ENCODE results near the gene HMCN2. TPM values are rescaled to one million over a fixed set of nuclear protein-coding genes. Genes with fewer than 3 reads are reported as not detected.

HMCN2 gene
- polyA plus RNA-seq, 3 donors from 2014 or later: not detected

- Mint-ChIP-seq H3K36me3 (no peaks in the 10 kb centered on the region), H3K27me3 (ENCODE audit: low read depth in 3 of 3) (peaks cover 3 to 8% (median 3%) of the 10 kb centered on the region in 3 donors), H3K4me3 (no peak overlapping the region), H3K27ac (no peak overlapping the region), H3K4me1 (no peaks in the 10 kb centered on the region), H3K9me3 (no peaks in the 10 kb centered on the region)
- no peak for DNase-seq
These were observed 186.2 kb downstream of the HMCN2 start for GRCh38 chr9:130451509-130452388.

GRCh38 chr9:130452835-130453234 is 187.3 kb downstream of the HMCN2 start:
- no peak overlapping the region for H3K27ac Mint-ChIP-seq
- H3K4me1 Mint-ChIP-seq: no peaks in the 10 kb centered on the region
- DNase-seq: no peak
- H3K27me3 Mint-ChIP-seq (ENCODE audit: low read depth in 3 of 3): peaks cover under 1 to 9% (median 3%) of the 10 kb centered on the region in 3 donors
- no peak overlapping the region for H3K4me3 Mint-ChIP-seq
- no peaks in the 10 kb centered on the region for H3K9me3 Mint-ChIP-seq
- H3K36me3 Mint-ChIP-seq: no peaks in the 10 kb centered on the region

GRCh38 chr9:130453487-130453886 is 187.9 kb downstream of the HMCN2 start:
- H3K9me3 Mint-ChIP-seq: no peaks in the 10 kb centered on the region
- H3K36me3 Mint-ChIP-seq: no peaks in the 10 kb centered on the region
- no peak for DNase-seq
- H3K27ac Mint-ChIP-seq: no peak overlapping the region
- peaks cover 1 to 6% (median 3%) of the 10 kb centered on the region in 3 donors for H3K27me3 Mint-ChIP-seq (ENCODE audit: low read depth in 3 of 3)
- H3K4me3 Mint-ChIP-seq: no peak overlapping the region
- no peaks in the 10 kb centered on the region for H3K4me1 Mint-ChIP-seq

- no peak for DNase-seq
- Mint-ChIP-seq H3K9me3 (no peaks in the 10 kb centered on the region), H3K4me1 (no peaks in the 10 kb centered on the region), H3K4me3 (no peak overlapping the region), H3K36me3 (no peaks in the 10 kb centered on the region), H3K27ac (no peak overlapping the region), H3K27me3 (ENCODE audit: low read depth in 3 of 3) (peaks cover 1 to 6% (median 3%) of the 10 kb centered on the region in 3 donors)
These were observed 188.7 kb downstream of the HMCN2 start for GRCh38 chr9:130454096-130454811.

GRCh38 chr9:130454812-130455325 is 189.3 kb downstream of the HMCN2 start:
- Mint-ChIP-seq H3K9me3 (no peaks in the 10 kb centered on the region), H3K27me3 (ENCODE audit: low read depth in 3 of 3) (peaks cover 1 to 6% (median 4%) of the 10 kb centered on the region in 3 donors)

GRCh38 chr9:130458027-130458803 is 192.7 kb downstream of the HMCN2 start:
- no peaks in the 10 kb centered on the region for H3K9me3 Mint-ChIP-seq
- H3K4me3 Mint-ChIP-seq: no peak overlapping the region
- H3K27me3 Mint-ChIP-seq (ENCODE audit: low read depth in 3 of 3): peaks cover 3 to 5% (median 4%) of the 10 kb centered on the region in 3 donors
- no peaks in the 10 kb centered on the region for H3K4me1 Mint-ChIP-seq
- no peak overlapping the region for H3K27ac Mint-ChIP-seq
- DNase-seq: no peak
- H3K36me3 Mint-ChIP-seq: no peaks in the 10 kb centered on the region

More at GRCh38 chr9:130454812-130455325, 189.3 kb downstream of the HMCN2 start:
- no peaks in the 10 kb centered on the region for H3K36me3 Mint-ChIP-seq
- H3K4me3 Mint-ChIP-seq: no peak overlapping the region
- no peak overlapping the region for H3K27ac Mint-ChIP-seq
- no peak for DNase-seq
- H3K4me1 Mint-ChIP-seq: no peaks in the 10 kb centered on the region

GRCh38 chr9:130458804-130459067 is 193.2 kb downstream of the HMCN2 start:
- Mint-ChIP-seq H3K27me3 (ENCODE audit: low read depth in 3 of 3) (peaks cover 3 to 5% (median 4%) of the 10 kb centered on the region in 3 donors), H3K36me3 (no peaks in the 10 kb centered on the region), H3K4me1 (no peaks in the 10 kb centered on the region), H3K9me3 (no peaks in the 10 kb centered on the region), H3K27ac (no peak overlapping the region), H3K4me3 (no peak overlapping the region)
- DNase-seq: no peak

- Mint-ChIP-seq H3K36me3 (no peaks in the 10 kb centered on the region), H3K4me3 (no peak overlapping the region), H3K9me3 (no peaks in the 10 kb centered on the region), H3K4me1 (no peaks in the 10 kb centered on the region), H3K27me3 (ENCODE audit: low read depth in 3 of 3) (peaks cover 3 to 5% (median 4%) of the 10 kb centered on the region in 3 donors), H3K27ac (no peak overlapping the region)
- no peak for DNase-seq
These were observed 193.6 kb downstream of the HMCN2 start for GRCh38 chr9:130459151-130459550.

- DNase-seq: no peak
- Mint-ChIP-seq H3K4me1 (no peaks in the 10 kb centered on the region), H3K9me3 (no peaks in the 10 kb centered on the region), H3K27ac (no peak overlapping the region), H3K4me3 (no peak overlapping the region), H3K36me3 (no peaks in the 10 kb centered on the region), H3K27me3 (ENCODE audit: low read depth in 3 of 3) (peaks cover 3 to 5% (median 4%) of the 10 kb centered on the region in 3 donors)
These were observed 194.5 kb downstream of the HMCN2 start for GRCh38 chr9:130459941-130460669.

- peaks cover 3 to 5% (median 4%) of the 10 kb centered on the region in 3 donors for H3K27me3 Mint-ChIP-seq (ENCODE audit: low read depth in 3 of 3)
- no peak overlapping the region for H3K4me3 Mint-ChIP-seq
- no peak overlapping the region for H3K27ac Mint-ChIP-seq
- peak; percentile 47 to 64 (median 55) for DNase-seq
- no peaks in the 10 kb centered on the region for H3K9me3 Mint-ChIP-seq
- no peaks in the 10 kb centered on the region for H3K4me1 Mint-ChIP-seq
- H3K36me3 Mint-ChIP-seq: no peaks in the 10 kb centered on the region
These were observed 195.7 kb downstream of the HMCN2 start for GRCh38 chr9:130461218-130461630.

GRCh38 chr9:130461731-130462130 is 196.2 kb downstream of the HMCN2 start:
- Mint-ChIP-seq H3K27ac (no peak overlapping the region), H3K36me3 (no peaks in the 10 kb centered on the region), H3K4me3 (no peak overlapping the region), H3K27me3 (ENCODE audit: low read depth in 3 of 3) (peaks cover 3 to 5% (median 4%) of the 10 kb centered on the region in 3 donors), H3K9me3 (no peaks in the 10 kb centered on the region), H3K4me1 (no peaks in the 10 kb centered on the region)
- no peak for DNase-seq

GRCh38 chr9:130462685-130463540 is 197.4 kb downstream of the HMCN2 start:
- Mint-ChIP-seq H3K4me3 (no peak overlapping the region), H3K4me1 (no peaks in the 10 kb centered on the region), H3K36me3 (no peaks in the 10 kb centered on the region), H3K9me3 (no peaks in the 10 kb centered on the region), H3K27ac (no peak overlapping the region), H3K27me3 (ENCODE audit: low read depth in 3 of 3) (peaks cover 3 to 8% (median 7%) of the 10 kb centered on the region in 3 donors)
- DNase-seq: no peak

All from immature natural killer cell (primary cell).